HFF-Myc (cell line): ENCODE results near the gene PNLDC1.
A peak's percentile ranks its signal among the peaks of the same experiment; 100 is the strongest.
"Not testable (repeated sequence)": the region's sequence is repeated elsewhere in the genome, so short reads cannot be mapped to it uniquely, and the experiment has no call there.

Experiments
- DNase-seq: peaks from one replicate; pipeline ENCODE4 v3.0.0-alpha.2; 2011; ENCODE audit warnings: low read depth; ENCODE audit errors: extremely low read depth
- H3K4me3 ChIP-seq: replicated peaks from 2 replicates; pipeline ENCODE4 v1.5.1; 2011; ENCODE audit warnings: low read depth, mild to moderate bottlenecking, control low read depth, low read length
- CTCF ChIP-seq: IDR thresholded peaks from 2 replicates; pipeline ENCODE4 v1.5.1; 2012; ENCODE audit warnings: mild to moderate bottlenecking, low read depth, low read length, control low read depth; ENCODE audit errors: missing control alignments

Gene PNLDC1

GRCh38 chr6:159833997-159834603 is 34.0 kb downstream of the PNLDC1 start:
- DNase-seq, result no peak
- TF ChIP-seq CTCF, result no peak
- H3K4me3 ChIP-seq, result no peak overlapping the region

- no peak for DNase-seq
- no peak overlapping the region for H3K4me3 ChIP-seq
- TF ChIP-seq CTCF, result no peak
Measured at GRCh38 chr6:159836718-159837490, 36.8 kb downstream of the PNLDC1 start.

- DNase-seq, result no peak
- no peak for TF ChIP-seq CTCF
- no peak overlapping the region for H3K4me3 ChIP-seq
Measured at GRCh38 chr6:159837511-159837910, 37.4 kb downstream of the PNLDC1 start.

- DNase-seq, result no peak
- H3K4me3 ChIP-seq, result no peak overlapping the region
- TF ChIP-seq CTCF, result no peak
Measured at GRCh38 chr6:159838020-159838744, 38.1 kb downstream of the PNLDC1 start.

- DNase-seq, result no peak
- TF ChIP-seq CTCF, result peak; percentile 36
- no peak overlapping the region for H3K4me3 ChIP-seq
Measured at GRCh38 chr6:159842035-159842434, 42.0 kb downstream of the PNLDC1 start.

- no peak overlapping the region for H3K4me3 ChIP-seq
- TF ChIP-seq CTCF, result no peak
- no peak for DNase-seq
Measured at GRCh38 chr6:159844737-159845645, 44.9 kb downstream of the PNLDC1 start.

GRCh38 chr6:159848552-159848951 is 48.5 kb downstream of the PNLDC1 start:
- not testable (repeated sequence) for DNase-seq, H3K4me3 ChIP-seq

- DNase-seq, result not testable (repeated sequence)
Measured at GRCh38 chr6:159849851-159850250, 49.8 kb downstream of the PNLDC1 start.

More at GRCh38 chr6:159849851-159850250, 49.8 kb downstream of the PNLDC1 start:
- H3K4me3 ChIP-seq, result not testable (repeated sequence)
